ENCODE data around the gene PLXNA2. TPM values are rescaled to one million over a fixed set of nuclear protein-coding genes. Genes with fewer than 3 reads are reported as not detected.

The PLXNA2 gene
- total and polyA plus RNA-seq, 2 of the 13 experiments (the other 11 are each of a cell fraction or from before 2014, with no cell fraction given): 1.1 to 2.1 TPM

DNA sequence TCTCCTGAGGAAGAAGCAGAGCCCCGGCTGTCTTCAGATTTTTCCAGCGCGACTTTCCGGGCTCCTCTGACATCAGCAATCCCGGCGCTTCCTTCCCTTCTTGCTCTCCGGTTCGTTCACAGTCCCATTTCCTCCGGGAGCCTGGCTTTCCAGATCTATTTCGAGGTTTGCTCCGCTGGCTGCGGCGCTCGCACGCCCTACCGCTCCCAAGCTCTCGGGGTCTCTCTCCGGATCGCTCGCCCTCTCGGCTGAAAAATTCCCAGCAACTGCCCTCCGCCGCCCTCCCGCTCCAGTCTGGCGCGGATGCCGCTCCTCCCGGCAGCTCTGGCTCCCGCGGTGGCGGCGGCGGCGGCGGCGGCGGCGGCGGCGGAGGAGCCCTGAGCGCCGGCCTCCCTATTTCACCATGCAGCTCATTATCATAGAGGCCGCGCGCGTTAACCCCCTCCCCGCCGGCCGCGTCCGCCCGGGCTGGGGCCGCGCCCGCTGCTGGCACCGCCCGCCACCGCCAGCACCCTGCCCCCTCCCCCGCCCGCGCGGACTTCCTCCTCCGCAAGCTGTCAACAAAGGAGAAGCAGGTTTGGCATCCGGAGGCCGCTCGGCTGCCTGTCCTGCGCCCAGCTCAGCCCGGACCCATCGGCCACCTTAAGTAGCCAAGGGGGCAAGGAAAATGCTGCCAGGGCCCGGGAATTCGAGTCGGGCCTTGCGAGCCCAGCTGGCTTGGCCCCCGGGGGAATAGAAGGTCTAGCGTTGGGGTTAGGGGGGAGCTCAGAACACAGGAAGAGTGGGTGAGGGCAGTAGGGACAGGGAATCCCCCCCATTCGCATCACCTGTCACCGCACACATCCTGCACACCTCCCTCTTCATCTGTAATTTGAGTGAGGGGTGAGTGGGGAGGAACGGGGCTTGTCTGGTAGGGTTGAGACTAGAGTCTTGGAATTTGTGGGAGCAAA, at the start of gene PLXNA2 (continued):
- TF ChIP-seq YY1 (IDR thresholded peaks at IDR 0.05; ENCODE audit: insufficient read depth, insufficient replicate concordance, low read depth, low read length): peak; percentile 36
- TF ChIP-seq ZNF558 (CRISPR knock-in tag; IDR thresholded peaks at IDR 0.05; ENCODE audit: borderline replicate concordance): no peak
- TF ChIP-seq, protein P1, sequence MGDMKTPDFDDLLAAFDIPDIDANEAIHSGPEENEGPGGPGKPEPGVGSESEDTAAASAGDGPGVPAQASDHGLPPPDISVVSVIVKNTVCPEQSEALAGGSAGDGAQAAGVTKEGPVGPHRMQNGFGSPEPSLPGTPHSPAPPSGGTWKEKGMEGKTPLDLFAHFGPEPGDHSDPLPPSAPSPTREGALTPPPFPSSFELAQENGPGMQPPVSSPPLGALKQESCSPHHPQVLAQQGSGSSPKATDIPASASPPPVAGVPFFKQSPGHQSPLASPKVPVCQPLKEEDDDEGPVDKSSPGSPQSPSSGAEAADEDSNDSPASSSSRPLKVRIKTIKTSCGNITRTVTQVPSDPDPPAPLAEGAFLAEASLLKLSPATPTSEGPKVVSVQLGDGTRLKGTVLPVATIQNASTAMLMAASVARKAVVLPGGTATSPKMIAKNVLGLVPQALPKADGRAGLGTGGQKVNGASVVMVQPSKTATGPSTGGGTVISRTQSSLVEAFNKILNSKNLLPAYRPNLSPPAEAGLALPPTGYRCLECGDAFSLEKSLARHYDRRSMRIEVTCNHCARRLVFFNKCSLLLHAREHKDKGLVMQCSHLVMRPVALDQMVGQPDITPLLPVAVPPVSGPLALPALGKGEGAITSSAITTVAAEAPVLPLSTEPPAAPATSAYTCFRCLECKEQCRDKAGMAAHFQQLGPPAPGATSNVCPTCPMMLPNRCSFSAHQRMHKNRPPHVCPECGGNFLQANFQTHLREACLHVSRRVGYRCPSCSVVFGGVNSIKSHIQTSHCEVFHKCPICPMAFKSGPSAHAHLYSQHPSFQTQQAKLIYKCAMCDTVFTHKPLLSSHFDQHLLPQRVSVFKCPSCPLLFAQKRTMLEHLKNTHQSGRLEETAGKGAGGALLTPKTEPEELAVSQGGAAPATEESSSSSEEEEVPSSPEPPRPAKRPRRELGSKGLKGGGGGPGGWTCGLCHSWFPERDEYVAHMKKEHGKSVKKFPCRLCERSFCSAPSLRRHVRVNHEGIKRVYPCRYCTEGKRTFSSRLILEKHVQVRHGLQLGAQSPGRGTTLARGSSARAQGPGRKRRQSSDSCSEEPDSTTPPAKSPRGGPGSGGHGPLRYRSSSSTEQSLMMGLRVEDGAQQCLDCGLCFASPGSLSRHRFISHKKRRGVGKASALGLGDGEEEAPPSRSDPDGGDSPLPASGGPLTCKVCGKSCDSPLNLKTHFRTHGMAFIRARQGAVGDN (CRISPR knock-in tag; IDR thresholded peaks at IDR 0.05): peak; percentile 45; the same call in 1 of the 2 replicates
- no peak for TF ChIP-seq ZBTB10 (CRISPR knock-in tag; IDR thresholded peaks at IDR 0.05; ENCODE audit: borderline replicate concordance)
- TF ChIP-seq SAP130 (CRISPR knock-in tag; IDR thresholded peaks at IDR 0.05; ENCODE audit: low read depth): peak; percentile 54; the same call in 1 of the 2 replicates
- peak; percentile 28 for TF ChIP-seq RBM39 (IDR thresholded peaks at IDR 0.05; ENCODE audit: low read depth, low read length, poor library complexity, severe bottlenecking)
- TF ChIP-seq YEATS4 (CRISPR knock-in tag; IDR thresholded peaks at IDR 0.05; ENCODE audit: borderline replicate concordance): peak; percentile 32; the same call in 1 of the 2 replicates
- TF ChIP-seq SNAI1 (CRISPR knock-in tag; IDR thresholded peaks at IDR 0.05; ENCODE audit: borderline replicate concordance): peak; percentile 37; the same call in 1 of the 2 replicates
- peak; percentile 21; the same call in 1 of the 2 replicates for TF ChIP-seq SALL2 (CRISPR knock-in tag; IDR thresholded peaks at IDR 0.05)
- TF ChIP-seq MAZ (IDR thresholded peaks at IDR 0.05; ENCODE audit: borderline replicate concordance, low read depth, low read length): no peak
- peak; percentile 57; the same call in 1 of the 2 replicates for TF ChIP-seq MAZ (CRISPR knock-in tag; IDR thresholded peaks at IDR 0.05; ENCODE audit: low read depth)
- TF ChIP-seq KLF12 (CRISPR knock-in tag; IDR thresholded peaks at IDR 0.05; ENCODE audit: borderline replicate concordance): no peak
- TF ChIP-seq, protein P2, sequence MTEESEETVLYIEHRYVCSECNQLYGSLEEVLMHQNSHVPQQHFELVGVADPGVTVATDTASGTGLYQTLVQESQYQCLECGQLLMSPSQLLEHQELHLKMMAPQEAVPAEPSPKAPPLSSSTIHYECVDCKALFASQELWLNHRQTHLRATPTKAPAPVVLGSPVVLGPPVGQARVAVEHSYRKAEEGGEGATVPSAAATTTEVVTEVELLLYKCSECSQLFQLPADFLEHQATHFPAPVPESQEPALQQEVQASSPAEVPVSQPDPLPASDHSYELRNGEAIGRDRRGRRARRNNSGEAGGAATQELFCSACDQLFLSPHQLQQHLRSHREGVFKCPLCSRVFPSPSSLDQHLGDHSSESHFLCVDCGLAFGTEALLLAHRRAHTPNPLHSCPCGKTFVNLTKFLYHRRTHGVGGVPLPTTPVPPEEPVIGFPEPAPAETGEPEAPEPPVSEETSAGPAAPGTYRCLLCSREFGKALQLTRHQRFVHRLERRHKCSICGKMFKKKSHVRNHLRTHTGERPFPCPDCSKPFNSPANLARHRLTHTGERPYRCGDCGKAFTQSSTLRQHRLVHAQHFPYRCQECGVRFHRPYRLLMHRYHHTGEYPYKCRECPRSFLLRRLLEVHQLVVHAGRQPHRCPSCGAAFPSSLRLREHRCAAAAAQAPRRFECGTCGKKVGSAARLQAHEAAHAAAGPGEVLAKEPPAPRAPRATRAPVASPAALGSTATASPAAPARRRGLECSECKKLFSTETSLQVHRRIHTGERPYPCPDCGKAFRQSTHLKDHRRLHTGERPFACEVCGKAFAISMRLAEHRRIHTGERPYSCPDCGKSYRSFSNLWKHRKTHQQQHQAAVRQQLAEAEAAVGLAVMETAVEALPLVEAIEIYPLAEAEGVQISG (CRISPR knock-in tag; IDR thresholded peaks at IDR 0.05): peak; percentile 52
- 0 out of 2 replicates have a peak, but pooled peaks have one; percentile 21 for TF ChIP-seq DMAP1 (CRISPR knock-in tag; IDR thresholded peaks at IDR 0.05)
- no peak for TF ChIP-seq HINFP (CRISPR knock-in tag; IDR thresholded peaks at IDR 0.05; ENCODE audit: low read depth)

All from HepG2 (cell line).